Heart right ventricle (tissue), 16 donors: ENCODE results near the gene MEF2B. TPM values are rescaled to one million over a fixed set of nuclear protein-coding genes. Genes with fewer than 3 reads are reported as not detected.

ENCODE experiments used
- ATAC-seq, 8 donors: fragments of 200-7000 bp; cut with Tn5 transposase; one replicate each; pipeline ENCODE4 v1.9.1; 2020; ENCODE audit warnings: mild to moderate bottlenecking in 8 of 8, moderate library complexity in 8 of 8, moderate number of reproducible peaks in 1 of 8
- DNase-seq, 2 donors: peaks; one replicate each; pipeline ENCODE4 v3.0.0-alpha.2; 2020
- H3K27ac ChIP-seq, 10 donors: fragments of 200-600 bp; sonication (generic) in 2 of 10; one replicate each; pipeline versions ENCODE4 v1.5.0 to v1.8.0; 2020 to 2022; ENCODE audit warnings: mild to moderate bottlenecking in 3 of 10
- H3K27me3 ChIP-seq, 7 donors: fragments of 200-600 bp; one replicate each; pipeline ENCODE4 v1.8.0; 2021 to 2022; ENCODE audit warnings: mild to moderate bottlenecking in 2 of 7
- H3K36me3 ChIP-seq, 9 donors: fragments of 200-600 bp; sonication (generic) in 1 of 9; one replicate each; pipeline versions ENCODE4 v1.5.0 to v1.8.0; 2020 to 2022; ENCODE audit warnings: mild to moderate bottlenecking in 2 of 9
- H3K4me1 ChIP-seq, 9 donors: fragments of 200-600 bp; sonication (generic) in 1 of 9; one replicate each; pipeline versions ENCODE4 v1.5.0 to v1.8.0; 2020 to 2022; ENCODE audit warnings: mild to moderate bottlenecking in 4 of 9
- H3K4me3 ChIP-seq, 10 donors: fragments of 200-600 bp; sonication (generic) in 2 of 10; one replicate each; pipeline versions ENCODE4 v1.5.0 to v1.8.0; 2020 to 2022; ENCODE audit warnings: mild to moderate bottlenecking in 7 of 10, moderate library complexity in 2 of 10
- H3K9me3 ChIP-seq, 11 donors: fragments of 200-600 bp in 10 of 11; sonication (generic) in 2 of 11; one replicate each; pipeline versions ENCODE4 v1.5.0 to v1.8.0; 2013 to 2022; ENCODE audit warnings: mild to moderate bottlenecking in 2 of 11, control low read depth in 1 of 11, moderate library complexity in 1 of 11
- WGBS, 2 donors: extraction: QIAGEN DNeasy Blood & Tissue Kit; methylation state at CpG; one replicate each; pipeline ENCODE4 v1.1.7; 2013; ENCODE audit warnings: inconsistent platforms in 1 of 2; 5-methylcytosine and 5-hydroxymethylcytosine counted together
- intact Hi-C, 10 donors: fragments of 100-400 bp; cut with DNase I; formaldehyde crosslinking; loops; one replicate each; pipeline versions ENCODE4 v1.11.1 to v1.14.2; 2022
- polyA plus RNA-seq, 2 donors: library from polyadenylated mRNA; stranded (reverse); fragments of 200-250 nt; gene quantifications; one replicate each; pipeline ENCODE4 v1.2.3, GENCODE V29; 2013
- total RNA-seq, 10 donors: library from RNA; stranded (reverse); fragmentation: NEBNext Ultra II Directional in 3 of 10; extraction: Animal tissue kit (Norgen Biotek cat#: 25700) in 3 of 10; gene quantifications; one replicate each; pipeline versions ENCODE4 v1.2.1 to v1.2.4, GENCODE V29; 2021 to 2023
- TF ChIP-seq, protein P1 (sequence below), 9 donors: fragments of 200-600 bp; sonication (generic) in 2 of 9; IDR thresholded peaks; one replicate each; pipeline versions ENCODE4 v1.5.0 to v1.8.0; 2021 to 2022; ENCODE audit warnings: antibody characterized with exemption in 9 of 9, mild to moderate bottlenecking in 5 of 9, moderate library complexity in 1 of 9
- donor health status: Arrhythmogenic right ventricular cardiomyopathy.
- donor health status: ischemic (EF 13 %, LVEDD 7.1; RV severe dilation, severe dysfunction).
- donor health status: healthy with polysubstance abuse.
- donor health status: DM: no; HTN: yes; CAD: no.
- donor health status: DM: no; HTN: no; CAD: no.
- donor health status: ischemic (EF 25% LVEDD 6.9; RV normal size, moderate dysfunction).
- donor health status: ischemic (EF 25% LVEDD 5.7; RV mildly dilated, moderate dysfunction).
- donor health status: healthy.
- donor health status: DM: yes; HTN: yes; CAD: no.
- donor health status: Ischemic cardiomyopathy.
- donor health status: ischemic (EF 35%, LVEDD 5.7; RV mildly dilated, moderate dysfunction).
- donor health status: nonischemic (EF 11% LVEDD 7.7; RV severe dilation, severe dysfunction).
- donor health status: DM: yes; HTN: yes; CAD: no.
- donor health status: PGD.
- donor health status: ischemic (EF 29% LVEDD 5.4; RV normal size, mild dysfunction).
- donor health status: nonischemic (EF 23%, LVEDD 6.1; RV moderate dilation, normal function).

Gene MEF2B
- total and polyA plus RNA-seq, 12 donors = 0.34 to 2.3 (median 0.54) TPM; not detected in 3

DNA sequence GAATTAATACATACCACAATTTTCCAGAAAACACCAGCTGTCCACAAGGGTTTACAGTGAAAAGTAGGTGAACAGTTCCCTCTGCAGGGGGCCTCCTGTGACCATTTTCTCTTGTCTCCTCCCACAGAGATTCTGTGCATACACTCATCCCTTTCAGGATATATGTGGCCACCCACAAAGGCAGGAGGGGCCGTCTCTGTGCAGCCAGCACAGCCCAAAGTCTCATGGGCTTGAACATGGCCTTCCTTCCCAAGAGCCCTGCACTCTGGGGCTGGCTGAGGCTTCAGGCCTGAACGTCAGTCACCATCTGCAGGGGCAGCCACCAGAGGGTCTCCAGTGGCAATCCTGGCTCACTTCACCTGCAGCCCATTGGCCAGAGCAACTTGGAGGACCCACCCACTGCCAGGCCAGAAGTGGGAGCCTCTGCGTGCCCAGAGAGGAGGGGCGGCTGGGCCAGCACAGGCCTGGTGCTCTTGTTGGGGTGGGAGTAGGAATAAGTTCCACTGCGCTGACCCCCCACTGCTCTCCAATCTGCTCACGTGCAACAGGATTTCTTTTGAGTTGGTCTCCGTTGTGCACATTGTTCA, 56.9 kb downstream of the MEF2B start:
- intact Hi-C loops = no loop called here
- H3K9me3 ChIP-seq = no peaks in the 10 kb centered on the region
- 49 to 55% methylated on average over 7 of the region's 7 CpGs for WGBS, 2 donors
- H3K27ac ChIP-seq = no peak overlapping the region
- no peak overlapping the region for H3K4me3 ChIP-seq
- no peak for DNase-seq
- ATAC-seq = no peak
- peaks cover 0 to 19% (median 0%) of the 10 kb centered on the region in 9 donors for H3K4me1 ChIP-seq
- H3K36me3 ChIP-seq = peaks cover 0 to 6% (median 0%) of the 10 kb centered on the region in 9 donors
- no peaks in the 10 kb centered on the region for H3K27me3 ChIP-seq
- TF ChIP-seq, protein P1, sequence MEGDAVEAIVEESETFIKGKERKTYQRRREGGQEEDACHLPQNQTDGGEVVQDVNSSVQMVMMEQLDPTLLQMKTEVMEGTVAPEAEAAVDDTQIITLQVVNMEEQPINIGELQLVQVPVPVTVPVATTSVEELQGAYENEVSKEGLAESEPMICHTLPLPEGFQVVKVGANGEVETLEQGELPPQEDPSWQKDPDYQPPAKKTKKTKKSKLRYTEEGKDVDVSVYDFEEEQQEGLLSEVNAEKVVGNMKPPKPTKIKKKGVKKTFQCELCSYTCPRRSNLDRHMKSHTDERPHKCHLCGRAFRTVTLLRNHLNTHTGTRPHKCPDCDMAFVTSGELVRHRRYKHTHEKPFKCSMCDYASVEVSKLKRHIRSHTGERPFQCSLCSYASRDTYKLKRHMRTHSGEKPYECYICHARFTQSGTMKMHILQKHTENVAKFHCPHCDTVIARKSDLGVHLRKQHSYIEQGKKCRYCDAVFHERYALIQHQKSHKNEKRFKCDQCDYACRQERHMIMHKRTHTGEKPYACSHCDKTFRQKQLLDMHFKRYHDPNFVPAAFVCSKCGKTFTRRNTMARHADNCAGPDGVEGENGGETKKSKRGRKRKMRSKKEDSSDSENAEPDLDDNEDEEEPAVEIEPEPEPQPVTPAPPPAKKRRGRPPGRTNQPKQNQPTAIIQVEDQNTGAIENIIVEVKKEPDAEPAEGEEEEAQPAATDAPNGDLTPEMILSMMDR (IDR thresholded peaks at IDR 0.05) = no peak

DNA sequence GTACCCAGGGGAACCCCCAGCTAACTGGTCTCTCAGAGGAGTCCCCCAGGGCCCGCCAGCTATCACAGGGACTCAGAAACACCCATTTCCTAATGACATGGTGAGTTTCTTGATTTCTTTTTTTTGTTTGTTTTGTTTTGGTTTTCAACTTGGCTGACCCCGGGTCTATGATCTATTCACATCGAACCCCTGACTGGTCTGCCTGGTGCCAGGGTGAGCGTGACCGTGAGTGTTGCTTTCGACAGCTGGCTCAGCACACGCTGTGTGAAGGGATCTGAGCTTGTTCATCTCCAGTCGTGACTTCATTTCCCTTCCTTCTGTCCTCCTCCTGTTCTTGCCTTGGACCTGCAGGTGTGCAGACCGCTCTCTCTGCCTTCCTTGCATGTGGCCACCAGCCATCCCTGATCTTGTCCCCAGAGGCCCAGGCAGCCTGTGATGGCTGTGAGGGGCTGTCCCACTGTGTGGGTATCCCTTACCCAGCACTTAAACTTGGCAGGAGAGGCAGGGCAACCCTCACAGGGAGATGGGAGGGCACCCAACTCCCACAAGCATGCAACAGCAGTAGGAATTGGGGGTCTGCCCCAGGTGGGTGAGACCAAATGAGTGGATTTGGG, 58.0 kb downstream of the MEF2B start:
- 68 to 79% methylated on average over 9 of the region's 9 CpGs for WGBS, 2 donors
- H3K27ac ChIP-seq = no peak overlapping the region
- TF ChIP-seq, protein P1 (IDR thresholded peaks at IDR 0.05) = no peak

DNA sequence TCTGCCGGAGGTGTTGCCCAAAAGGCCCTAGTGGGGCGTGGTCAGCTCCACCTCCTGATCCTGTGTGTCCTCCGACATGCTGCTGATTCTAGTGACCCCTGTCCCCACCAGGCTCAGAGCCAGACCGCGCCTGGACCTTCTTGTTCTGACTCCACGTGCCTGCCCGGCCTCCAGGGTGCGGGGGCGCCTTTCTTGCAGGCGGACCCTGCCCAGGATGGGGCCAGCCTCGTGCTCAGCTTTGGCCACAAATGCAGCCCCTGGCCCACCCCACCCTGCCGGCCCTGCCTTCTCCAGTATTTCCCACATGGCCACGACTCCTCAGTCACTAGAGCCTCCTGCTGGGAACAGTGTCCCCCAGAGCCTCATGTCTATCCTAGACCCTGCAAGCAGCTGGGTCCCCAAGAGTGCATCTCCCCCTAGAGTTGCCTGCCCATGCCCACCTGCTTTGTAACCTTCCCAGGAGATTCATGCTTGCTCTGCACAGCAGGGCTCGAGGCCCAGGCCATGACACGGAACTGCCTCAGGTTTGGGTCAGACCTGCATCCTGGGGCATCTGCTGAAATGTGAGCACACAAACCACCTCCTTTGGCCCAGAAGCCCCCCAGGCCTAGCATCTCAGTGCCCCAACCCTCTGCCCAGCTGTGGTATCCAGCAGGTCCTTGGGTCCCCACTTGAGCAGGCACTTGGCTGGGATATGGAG, 58.8 kb downstream of the MEF2B start:
- no peak overlapping the region for H3K4me3 ChIP-seq
- WGBS, 2 donors = 74 to 75% methylated on average over 15 of the region's 15 CpGs
- H3K4me1 ChIP-seq = peaks cover 0 to 19% (median 0%) of the 10 kb centered on the region in 9 donors
- ATAC-seq = peak in 2 of 8 donors; percentile 5 to 15
- H3K27ac ChIP-seq = no peak overlapping the region
- H3K27me3 ChIP-seq = no peaks in the 10 kb centered on the region
- intact Hi-C loops = no loop called here
- no peaks in the 10 kb centered on the region for H3K9me3 ChIP-seq
- TF ChIP-seq, protein P1 (IDR thresholded peaks at IDR 0.05) = no peak
- H3K36me3 ChIP-seq = peaks cover 0 to 12% (median 0%) of the 10 kb centered on the region in 9 donors
- no peak for DNase-seq

More for the DNA sequence above, 58.0 kb downstream of the MEF2B start:
- no peaks in the 10 kb centered on the region for H3K9me3 ChIP-seq
- intact Hi-C loops = no loop called here
- DNase-seq (no peak), ATAC-seq (no peak)
- H3K27me3 ChIP-seq = no peaks in the 10 kb centered on the region
- H3K36me3 ChIP-seq = peaks cover 0 to 12% (median 0%) of the 10 kb centered on the region in 9 donors
- peaks cover 0 to 19% (median 0%) of the 10 kb centered on the region in 9 donors for H3K4me1 ChIP-seq
- H3K4me3 ChIP-seq = no peak overlapping the region

DNA sequence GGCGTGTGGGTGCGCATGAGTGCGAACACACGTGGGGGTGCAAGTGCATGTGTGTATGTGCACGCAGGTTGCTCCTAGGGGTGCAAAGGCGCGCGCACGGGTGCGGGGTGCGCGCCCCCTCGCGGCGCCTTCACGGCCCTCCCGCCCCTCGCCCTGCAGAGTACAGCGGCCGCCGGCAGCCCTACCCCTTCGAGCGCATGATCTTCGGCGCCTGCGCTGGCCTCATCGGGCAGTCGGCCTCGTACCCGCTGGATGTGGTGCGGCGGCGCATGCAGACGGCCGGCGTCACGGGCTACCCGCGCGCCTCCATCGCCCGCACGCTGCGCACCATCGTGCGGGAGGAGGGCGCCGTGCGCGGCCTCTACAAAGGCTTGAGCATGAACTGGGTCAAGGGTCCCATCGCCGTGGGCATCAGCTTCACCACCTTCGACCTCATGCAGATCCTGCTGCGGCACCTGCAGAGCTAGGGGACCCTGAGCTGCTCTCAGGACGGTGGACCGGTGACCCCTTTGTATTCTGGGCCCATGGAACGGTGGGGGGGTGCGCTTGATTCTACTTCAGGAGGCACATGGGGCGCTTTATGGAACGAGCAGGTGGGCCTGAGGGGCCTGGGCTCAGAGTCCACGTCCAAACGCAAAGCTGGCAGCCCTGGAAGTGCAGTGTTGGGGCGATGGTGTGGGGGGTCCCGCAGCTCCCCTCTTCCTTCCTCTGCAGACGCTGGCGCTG, 59.5 kb downstream of the MEF2B start:
- DNase-seq = no peak
- Histone ChIP-seq H3K27ac (no peak overlapping the region), H3K4me3 (peak overlapping the region in 3 of 10 donors; percentile 4 to 11 (median 5)), H3K27me3 (no peaks in the 10 kb centered on the region), H3K9me3 (no peaks in the 10 kb centered on the region), H3K36me3 (peaks cover 0 to 12% (median 0%) of the 10 kb centered on the region in 9 donors), H3K4me1 (peaks cover 0 to 19% (median 0%) of the 10 kb centered on the region in 9 donors)
- intact Hi-C loops = no loop called here
- TF ChIP-seq, protein P1 (IDR thresholded peaks at IDR 0.05) = peak in 8 of 9 donors; percentile 11 to 55 (median 38)
- WGBS, 2 donors = 23 to 25% methylated on average over 66 of the region's 66 CpGs
- peak in 4 of 8 donors; percentile 7 to 28 (median 23) for ATAC-seq
